HG02763 (cell line): ENCODE data around the gene ARHGAP30.
"Not testable (repeated sequence)": the region's sequence is repeated elsewhere in the genome, so short reads cannot be mapped to it uniquely, and the experiment has no call there.

Source experiments
- ATAC-seq: cut with Tn5 transposase; IDR thresholded peaks from one replicate; pipeline ENCODE4 v1.9.1; 2021; ENCODE audit warnings: mild to moderate bottlenecking, moderate library complexity; ENCODE audit not compliant: unreplicated experiment

Gene ARHGAP30

DNA sequence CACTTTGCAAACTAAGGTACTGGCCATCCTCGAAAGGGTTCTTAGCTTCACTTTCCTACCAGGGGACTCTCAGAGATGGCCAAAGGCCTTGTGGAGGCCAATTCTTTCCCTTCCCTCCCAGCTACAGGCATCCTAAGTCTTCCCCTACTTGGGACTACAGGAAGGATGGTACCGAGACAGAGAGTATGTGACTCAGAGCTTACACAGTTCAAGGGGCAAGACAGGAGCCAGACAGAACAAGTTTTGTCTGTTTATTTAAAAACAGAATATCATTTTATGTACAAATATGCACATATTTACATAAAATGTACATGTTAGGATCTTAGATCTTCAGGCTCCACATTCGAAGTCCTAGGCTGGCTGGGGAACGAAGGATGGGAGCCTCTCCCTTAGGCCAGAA lies 1.1 kb upstream of the ARHGAP30 start:
- ATAC-seq, result no peak

- ATAC-seq, result no peak
Measured at GRCh38 chr1:161069241-161069640, 450 bp downstream of the ARHGAP30 start.

DNA sequence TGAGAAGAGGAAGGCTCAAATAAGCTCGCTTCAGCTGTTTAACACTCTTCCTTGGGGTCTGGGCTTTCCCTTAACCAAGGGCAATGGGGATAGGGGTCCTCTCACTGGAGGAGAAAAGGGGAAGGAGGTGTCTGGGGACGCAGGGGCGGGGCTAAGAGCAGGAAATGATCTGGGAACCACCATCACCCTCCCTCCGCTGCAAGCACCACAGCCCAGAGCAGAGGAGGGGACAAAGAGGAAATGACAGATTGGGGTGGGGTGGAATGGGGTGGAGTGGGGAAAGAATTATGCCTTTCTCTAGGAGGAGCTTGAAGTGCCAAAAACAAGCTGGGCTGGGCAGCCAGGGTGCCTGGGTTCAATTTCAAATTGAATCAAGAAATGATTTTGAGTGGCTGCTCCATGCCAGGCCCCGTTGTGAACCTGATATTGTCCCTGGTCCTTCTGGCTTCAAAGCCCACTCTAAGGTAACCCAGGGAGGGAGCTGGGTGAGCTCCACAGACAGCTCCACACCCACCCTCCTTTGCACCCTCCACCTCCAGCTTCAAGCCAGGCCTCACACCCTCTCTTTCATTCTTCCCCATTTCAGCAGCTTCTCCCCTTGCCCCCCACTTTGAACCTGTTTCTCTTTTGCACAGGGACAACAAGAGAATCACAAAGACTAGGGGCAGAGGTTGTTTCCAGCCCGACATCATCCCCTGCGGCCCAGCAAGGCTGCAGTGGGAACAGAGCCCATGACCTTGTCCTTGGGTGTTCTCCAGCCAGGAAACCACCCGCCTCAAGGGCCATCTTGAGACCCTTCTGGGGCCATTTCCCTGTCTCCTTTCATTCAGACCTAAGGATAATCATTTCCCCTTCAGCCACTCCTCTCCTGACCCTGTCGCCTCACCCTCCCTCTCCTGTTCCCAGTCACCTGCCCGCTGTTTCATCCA lies 1.1 kb downstream of the ARHGAP30 start:
- peak; percentile 49 for ATAC-seq

DNA sequence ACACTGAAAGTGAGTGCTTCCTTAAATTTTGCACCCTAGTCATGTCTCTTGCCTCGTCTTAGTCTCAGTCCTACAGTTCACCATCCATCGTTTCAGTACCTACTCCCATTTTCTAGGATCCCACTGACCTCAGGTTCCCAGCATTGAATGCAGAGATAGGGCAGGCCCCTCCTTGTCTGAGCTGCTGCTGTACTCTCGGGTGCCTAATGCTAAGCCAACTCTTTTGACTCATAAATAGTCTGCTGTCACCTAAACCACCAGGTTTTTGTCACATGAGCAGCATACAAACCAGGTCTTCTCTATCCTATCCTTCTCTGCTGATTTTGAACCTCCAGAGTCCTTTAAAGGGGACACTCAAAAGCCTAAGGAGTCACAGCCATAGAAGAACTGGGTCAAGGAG lies 3.0 kb downstream of the ARHGAP30 start:
- no peak for ATAC-seq

DNA sequence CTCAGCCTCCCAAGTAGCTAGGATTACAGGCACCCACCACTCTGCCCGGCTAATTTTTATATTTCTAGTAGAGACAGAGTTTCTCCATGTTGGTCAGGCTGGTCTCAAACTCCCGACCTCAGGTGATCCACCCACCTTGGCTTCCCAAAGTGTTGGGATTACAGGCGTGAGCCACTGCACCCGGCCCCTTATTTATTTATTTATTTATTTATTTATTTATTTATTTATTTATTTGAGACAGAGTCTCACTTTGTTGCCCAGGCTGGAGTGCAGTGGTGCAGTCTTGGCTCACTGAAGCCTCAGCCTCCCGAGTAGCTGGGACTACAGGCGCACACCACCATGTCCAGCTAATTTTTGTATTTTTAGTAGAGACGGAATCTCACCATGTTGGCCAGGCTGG lies 4.0 kb downstream of the ARHGAP30 start:
- not testable (repeated sequence) for ATAC-seq

GRCh38 chr1:161063936-161064335 lies 5.8 kb downstream of the ARHGAP30 start:
- ATAC-seq, result not testable (repeated sequence)

GRCh38 chr1:161061419-161061818 lies 8.3 kb downstream of the ARHGAP30 start:
- no peak for ATAC-seq

GRCh38 chr1:161059293-161059692 lies 10.4 kb downstream of the ARHGAP30 start:
- no peak for ATAC-seq

DNA sequence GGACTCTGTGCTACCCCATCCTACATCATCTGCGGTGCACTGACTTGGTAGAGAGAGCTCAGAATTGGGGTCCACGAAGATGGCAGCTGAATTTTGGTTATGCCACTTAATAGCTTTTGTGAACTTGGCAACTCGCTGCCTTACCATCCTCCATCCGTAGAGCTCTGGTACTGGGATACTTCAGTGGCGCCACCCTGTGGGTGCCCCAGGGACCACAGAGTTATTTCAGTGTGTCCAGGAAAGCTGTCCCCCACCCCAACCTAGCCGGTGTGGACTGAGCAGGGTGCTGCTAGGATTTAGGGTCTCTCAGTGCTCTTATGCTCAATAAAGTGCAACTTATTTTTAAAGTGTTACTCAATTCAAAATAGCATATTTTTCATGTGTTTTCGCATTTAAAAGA lies 14.9 kb downstream of the ARHGAP30 start:
- ATAC-seq, result no peak

DNA sequence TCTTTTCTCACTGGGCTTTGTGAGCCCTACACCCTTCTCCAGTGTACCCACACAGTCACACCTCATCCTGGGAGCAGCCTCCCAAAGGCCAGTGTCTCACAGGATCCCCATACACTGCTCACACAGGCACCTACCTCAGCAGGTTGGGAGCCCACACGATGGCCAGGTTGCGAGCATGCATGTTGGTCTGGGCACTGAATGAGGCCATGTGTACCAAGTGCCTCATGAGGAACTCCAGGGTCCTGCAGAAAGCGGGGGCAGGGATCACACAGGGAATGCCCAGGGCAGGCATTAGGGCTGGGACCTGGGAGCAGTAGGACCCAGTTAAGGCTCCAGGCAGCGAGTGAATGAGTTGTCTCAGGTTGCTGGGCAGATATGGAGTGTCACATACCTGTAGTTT lies 15.5 kb downstream of the ARHGAP30 start:
- no peak for ATAC-seq

DNA sequence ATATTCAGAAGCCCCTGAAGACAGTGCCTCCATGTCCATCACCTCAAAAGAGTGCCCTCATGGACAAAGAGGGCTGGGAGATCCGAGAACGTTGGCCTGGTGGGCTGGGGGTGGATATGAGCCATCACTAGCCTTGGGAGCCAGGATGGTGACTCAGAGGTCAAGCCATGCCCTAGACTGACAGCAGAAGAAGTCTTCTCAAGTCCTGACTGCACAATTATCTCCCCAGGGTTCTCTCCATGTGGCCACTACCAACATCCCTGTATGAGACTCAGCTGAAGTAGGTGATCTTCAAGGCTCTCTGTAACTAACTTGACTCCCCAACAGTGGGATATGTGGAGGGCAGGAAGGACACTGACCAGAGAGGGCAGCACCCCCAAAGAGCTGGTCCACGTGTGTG lies 16.8 kb downstream of the ARHGAP30 start:
- no peak for ATAC-seq

- no peak for ATAC-seq
Measured at GRCh38 chr1:161051219-161051618, 18.5 kb downstream of the ARHGAP30 start.

- ATAC-seq, result no peak
Measured at GRCh38 chr1:161048949-161049722, 20.6 kb downstream of the ARHGAP30 start.

DNA sequence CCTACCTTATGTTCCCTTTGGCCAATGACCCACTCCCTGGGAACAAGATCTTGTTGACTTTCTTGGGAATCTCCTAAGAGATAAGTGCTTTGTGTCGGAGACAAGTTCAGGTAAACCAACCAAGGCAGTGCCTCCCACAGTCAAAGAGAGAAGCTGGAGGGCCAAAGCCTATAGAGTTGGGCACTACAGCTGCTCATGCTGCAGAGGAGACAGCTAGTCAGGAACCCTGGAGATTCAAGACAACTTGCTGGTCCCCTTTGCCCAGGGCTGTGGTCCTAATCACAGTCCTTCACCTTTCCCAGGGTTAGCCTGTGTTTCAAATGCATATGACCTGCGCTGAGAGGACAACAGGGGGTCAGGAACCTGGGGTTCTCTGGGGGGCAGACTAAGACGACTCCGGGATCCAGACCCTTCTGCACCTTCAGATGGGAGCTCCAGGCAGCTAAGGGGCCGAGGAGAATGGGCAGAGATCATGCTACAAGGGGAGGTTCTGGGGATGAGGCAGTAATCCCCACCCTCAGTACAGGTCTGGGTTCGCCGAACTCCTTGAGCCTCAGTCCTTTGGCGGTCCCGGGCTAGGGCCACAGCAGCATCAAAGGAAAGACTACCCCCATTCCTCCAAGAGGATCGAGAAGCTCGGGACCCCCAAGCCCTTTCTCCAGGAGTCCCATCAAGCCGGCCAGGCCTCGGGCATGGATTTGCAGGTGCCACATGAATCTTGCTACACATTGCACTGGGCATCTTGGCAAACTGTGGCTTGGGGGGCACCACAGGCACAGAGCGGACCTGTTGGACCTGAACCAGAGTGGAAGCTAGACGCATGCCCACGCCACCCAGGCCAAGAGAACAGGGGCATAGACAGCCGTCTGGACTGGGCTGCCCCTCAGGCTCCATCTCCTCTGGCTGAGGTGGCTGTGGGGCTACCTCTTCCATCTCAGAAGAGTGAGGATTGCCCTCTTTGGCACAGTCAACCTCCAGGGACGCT lies 22.0 kb downstream of the ARHGAP30 start:
- no peak for ATAC-seq

- peak; percentile 37 for ATAC-seq
Measured at GRCh38 chr1:161046605-161047228, 23.0 kb downstream of the ARHGAP30 start.

DNA sequence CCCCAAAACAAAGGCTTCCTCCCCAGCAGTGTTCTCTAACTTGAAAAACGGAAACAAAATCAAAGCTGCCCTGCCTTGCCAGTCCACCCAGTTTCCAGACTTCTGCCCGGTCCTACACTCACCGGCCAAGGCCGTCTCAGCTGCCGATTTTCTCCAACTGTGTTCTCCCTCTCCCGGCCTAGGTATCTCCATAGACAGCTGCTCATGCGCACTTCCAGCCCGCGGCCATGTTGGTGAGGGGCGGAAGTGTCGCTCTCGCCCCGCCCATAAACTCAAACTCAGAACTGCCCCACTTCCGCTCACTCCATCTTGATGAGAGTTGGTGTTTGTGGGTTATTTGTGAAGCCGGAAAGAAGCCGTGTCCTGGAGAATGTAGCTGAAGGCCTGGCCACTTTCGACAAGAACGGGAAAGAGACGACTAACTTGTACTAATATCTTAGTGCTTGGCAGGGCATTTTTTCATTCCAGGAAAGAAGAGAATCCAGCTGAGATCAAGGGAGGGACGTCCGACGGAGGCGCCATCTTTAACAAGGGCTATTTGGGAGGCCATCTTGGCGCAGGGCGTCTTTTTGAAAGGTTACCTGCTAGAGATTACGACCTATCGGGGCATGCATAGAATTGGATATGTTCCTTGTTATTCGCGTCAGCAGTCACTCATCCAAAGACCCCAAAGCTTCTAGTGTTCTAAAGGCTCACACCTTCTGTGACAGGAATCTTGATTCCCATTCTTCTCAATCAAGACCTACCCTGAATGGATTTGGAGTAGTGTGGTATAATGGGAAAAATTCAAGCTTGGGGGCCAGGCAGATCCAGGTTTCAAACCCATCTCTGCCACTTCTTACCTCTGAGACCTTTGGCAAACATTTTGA lies 23.7 kb downstream of the ARHGAP30 start, which contains the start of gene USF1:
TSS of gene USF1 (minus strand) at position 242 of the 869 bp plus-strand sequence. CDS start 2,702 bp downstream, outside the sequence.
- peak; percentile 61 for ATAC-seq

GRCh38 chr1:161044908-161045735 lies 24.6 kb downstream of the ARHGAP30 start:
- ATAC-seq, result peak; percentile 29

DNA sequence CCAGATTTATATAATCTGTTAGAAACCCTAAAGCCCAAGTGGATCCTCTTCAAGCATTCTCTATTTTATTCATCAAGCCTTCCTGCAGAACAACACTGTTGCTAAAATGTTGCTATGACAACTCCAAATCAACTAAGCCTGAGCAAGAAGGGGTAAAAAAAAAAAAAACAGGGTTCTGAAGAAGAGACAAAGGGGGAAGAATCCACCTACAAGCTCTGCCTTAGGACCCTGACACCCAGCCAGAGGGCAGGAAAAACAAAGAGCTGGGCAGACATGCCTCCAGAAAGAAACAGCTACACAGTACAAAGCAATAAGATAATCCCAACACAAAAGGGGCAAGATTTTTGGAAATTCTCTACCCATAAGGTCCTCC lies 25.2 kb downstream of the ARHGAP30 start:
- ATAC-seq, result no peak
